Stimulated activated CD4-positive, alpha-beta T cell treated with anti-CD3 and anti-CD28 coated beads, TNF-alpha, amount 100 ng/mL, for 1 hour (primary cell): ENCODE data around the gene ACP3.
"Not testable (repeated sequence)": the region's sequence is repeated elsewhere in the genome, so short reads cannot be mapped to it uniquely, and the experiment has no call there.

Experiments
- DNase-seq, 3 donors: peaks; one replicate each; pipeline ENCODE4 v3.0.0-alpha.2; 2020; ENCODE audit warnings: low read depth in 3 of 3, low spot score in 1 of 3

ACP3 gene, protein sequence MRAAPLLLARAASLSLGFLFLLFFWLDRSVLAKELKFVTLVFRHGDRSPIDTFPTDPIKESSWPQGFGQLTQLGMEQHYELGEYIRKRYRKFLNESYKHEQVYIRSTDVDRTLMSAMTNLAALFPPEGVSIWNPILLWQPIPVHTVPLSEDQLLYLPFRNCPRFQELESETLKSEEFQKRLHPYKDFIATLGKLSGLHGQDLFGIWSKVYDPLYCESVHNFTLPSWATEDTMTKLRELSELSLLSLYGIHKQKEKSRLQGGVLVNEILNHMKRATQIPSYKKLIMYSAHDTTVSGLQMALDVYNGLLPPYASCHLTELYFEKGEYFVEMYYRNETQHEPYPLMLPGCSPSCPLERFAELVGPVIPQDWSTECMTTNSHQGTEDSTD

DNA sequence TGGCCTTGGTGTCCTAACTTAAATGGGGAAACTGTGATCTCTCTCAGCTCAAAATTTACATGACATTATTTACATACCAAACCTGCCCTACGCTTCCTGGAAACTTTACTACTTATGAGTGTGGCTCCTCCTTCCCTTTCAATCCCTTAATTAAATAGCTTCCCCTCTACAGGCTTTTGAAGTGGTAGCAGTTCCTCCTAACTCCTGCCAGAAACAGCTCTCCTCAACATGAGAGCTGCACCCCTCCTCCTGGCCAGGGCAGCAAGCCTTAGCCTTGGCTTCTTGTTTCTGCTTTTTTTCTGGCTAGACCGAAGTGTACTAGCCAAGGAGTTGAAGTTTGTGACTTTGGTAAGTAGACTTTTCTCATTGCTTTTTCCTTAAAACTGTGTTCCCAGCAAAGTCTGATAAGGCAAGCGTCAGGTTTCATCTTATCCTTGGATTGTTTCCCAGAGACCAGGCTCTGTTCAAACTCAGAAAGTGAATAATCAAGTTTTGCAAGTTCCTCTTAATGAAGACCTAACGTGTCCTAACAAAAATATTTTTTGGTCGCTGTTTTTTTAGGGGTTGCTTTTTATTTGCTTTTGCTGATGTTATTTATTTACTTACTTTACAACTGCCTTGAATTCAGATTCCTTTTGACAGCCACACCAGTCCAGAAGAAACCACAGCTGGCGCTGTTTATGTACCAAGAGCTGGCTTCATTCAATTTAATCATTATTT, at the start of gene ACP3:
TSS of gene ACP3 (plus strand) at position 179 of the 720 bp plus-strand sequence. CDS start at position 229, 50 bp downstream.
- no peak for DNase-seq

- no peak for DNase-seq
Measured at GRCh38 chr3:132268956-132269355, 48.3 kb upstream of the ACP3 start.

- DNase-seq, result no peak
Measured at GRCh38 chr3:132273036-132273435, 44.2 kb upstream of the ACP3 start.

GRCh38 chr3:132276228-132276906, 40.8 kb upstream of the ACP3 start:
- no peak for DNase-seq

DNA sequence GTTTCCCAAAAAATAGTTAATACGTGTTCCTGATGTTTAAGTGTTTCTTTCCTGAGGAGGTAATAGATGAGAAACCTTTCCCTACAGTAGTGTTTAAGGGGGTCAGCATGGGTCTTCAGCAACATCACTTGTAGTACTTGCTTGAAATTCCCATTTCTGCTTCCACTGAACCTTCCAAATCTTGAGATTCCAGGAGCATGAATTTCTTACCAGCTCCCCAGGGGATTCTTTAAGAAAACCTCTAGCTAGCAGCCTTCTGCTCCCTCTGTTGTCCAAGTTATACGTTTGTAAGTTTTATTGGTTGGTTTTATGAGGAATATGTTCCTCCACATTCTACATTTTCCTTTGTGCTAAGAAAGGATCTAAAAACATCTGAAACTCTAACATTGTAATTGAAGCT, 38.2 kb upstream of the ACP3 start:
- no peak for DNase-seq

- no peak for DNase-seq
Measured at GRCh38 chr3:132283440-132283839, 33.8 kb upstream of the ACP3 start.

GRCh38 chr3:132283916-132284405, 33.2 kb upstream of the ACP3 start:
- DNase-seq, result no peak

DNA sequence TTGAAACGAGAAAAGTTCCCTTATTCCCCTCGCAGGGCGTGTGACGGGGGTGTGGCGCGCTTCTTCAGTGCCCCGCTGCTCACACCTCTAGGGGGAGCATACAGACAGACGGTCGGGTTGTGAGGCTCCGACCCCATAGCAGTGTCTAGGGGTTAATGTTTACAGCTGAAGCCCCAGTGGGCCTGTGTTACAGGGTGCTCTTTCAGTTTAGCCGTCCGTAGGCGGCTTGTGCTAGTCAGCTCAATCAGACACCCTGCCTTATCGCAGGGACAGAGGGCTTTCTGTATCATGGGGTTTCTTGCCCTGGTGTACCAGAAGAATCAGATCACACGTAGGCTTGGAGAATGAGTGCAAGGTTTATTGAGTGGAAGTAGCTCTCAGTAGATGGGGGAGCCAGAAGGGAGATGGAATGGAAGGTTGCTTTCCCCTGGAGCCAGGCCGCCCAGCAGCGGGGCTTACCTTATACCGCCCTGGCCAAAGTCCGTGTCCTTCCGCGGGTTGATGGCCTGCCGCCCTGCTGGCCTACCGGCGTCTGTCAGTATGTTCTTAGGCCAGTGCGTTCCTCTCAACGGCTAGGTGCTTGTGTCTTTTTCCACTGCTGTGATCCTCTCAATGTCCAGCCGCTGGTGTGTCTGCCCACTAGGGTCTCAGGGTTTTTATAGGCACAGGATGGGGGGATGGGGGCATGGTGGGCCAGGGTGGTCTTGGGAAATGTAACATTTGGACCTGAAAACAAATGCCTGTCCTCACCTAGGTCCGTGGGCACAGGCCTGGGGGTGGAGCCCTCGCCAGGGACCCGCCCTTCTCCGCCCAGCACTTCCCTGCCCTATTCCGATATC, 32.2 kb upstream of the ACP3 start:
- no peak for DNase-seq

DNA sequence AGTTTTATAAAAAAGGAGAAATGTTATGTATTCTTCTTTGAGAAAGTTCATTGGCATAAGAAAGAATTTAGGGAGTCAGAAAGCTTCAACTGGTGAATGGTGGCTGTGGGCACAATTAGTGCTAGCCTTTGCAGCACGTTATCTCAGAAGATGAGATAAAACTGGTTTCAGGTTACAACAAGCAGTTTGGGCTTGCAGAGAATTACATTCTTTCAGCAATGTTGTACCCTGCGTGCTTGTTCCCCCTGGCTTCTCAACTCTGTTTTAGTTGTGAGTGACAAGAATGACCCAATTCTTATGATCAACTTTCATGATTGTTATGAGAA, 31.6 kb upstream of the ACP3 start:
- DNase-seq, result no peak

DNA sequence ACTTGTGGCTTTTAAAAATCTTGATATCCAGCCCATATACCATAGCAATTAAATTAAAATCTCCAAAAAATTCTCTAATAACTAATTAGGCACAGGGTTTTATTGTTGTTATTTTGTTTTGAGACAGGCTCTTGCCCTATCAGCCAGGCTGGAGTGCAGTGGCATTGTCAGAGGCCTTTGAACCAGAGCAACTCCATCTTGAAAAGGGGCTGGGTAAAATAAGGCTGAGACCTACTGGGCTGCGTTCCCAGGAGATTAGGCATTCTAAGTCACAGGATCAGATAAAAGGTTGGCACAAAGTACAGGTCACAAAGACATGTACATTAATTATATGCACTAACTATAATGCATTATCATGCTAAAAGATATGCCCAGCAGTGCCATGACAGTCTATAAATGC, 31.2 kb upstream of the ACP3 start:
- no peak for DNase-seq

GRCh38 chr3:132288357-132288756, 28.9 kb upstream of the ACP3 start:
- DNase-seq, result no peak

DNA sequence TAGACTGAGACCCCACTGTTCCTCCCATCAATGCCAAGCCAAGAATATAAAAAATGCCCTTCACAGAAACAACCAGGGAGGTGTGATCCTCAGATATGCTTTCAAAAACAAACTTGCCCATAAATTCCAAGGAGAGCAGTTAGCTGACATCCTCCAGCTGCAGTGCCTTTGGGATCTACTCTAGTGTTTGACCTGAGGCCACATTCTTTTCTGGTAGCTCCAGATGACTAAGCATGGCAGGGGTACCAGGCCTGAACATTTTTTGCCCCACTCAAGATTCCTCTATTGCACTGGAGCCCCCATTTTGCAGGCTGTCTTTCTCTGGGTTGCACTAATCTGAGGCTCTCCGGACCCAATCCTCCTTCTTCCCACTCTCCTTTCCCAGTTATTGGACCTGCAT, 27.9 kb upstream of the ACP3 start:
- no peak for DNase-seq

DNA sequence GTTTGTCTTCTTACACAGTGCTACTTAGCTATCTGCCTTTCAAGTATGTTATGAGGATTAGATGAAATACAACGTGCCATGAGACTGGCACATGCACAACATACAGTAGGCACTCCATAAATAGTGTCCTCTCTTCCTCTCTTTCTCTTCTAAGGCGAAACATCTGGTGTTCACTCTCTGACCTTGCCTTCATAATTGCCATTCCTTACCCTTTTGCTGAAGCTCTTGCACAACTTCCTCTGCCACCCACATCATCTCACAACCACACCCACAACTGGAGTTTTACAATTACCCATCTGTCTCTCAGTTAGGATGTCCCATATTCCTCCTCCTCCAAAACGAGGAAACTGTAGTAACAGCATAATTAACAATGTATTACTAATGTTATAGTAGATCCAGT, 26.4 kb upstream of the ACP3 start:
- DNase-seq, result no peak

DNA sequence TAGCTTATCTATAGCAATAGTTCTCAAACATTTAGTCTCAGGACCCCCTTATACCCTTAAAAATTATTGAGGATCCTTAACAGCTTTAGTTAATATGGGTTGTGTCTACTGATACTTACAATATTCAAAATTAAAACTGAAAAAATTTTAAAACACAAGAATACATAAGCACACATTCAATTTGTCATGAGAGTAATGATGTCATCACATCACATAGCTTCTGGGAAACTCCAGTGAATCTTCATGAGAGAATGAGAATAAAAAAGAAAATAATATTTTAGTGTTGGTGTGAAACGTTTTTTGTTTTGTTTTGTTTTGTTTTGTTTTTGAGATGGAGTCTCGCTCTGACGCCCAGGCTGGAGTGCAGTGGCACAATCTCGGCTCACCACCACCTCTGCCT, 25.2 kb upstream of the ACP3 start:
- DNase-seq, result no peak

DNA sequence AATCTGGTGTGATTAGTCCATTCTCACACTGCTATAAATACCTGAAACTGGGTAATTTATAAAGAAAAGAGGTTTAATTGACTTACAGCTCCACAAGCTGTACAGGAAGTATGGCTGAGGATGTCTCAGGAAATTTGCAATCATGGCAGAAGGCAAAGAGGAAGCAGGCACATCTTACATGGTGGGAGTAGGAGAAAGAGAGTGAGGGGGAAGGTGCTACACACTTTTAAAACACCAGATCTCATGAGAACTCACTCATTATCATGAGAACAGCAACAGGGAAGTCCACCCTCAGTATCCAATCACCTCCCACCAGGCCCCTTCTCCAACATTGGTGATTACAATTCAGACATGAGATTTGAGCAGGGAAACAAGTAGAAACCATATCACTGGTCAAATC, 24.0 kb upstream of the ACP3 start:
- DNase-seq, result no peak

GRCh38 chr3:132294906-132295305, 22.3 kb upstream of the ACP3 start:
- no peak for DNase-seq

DNA sequence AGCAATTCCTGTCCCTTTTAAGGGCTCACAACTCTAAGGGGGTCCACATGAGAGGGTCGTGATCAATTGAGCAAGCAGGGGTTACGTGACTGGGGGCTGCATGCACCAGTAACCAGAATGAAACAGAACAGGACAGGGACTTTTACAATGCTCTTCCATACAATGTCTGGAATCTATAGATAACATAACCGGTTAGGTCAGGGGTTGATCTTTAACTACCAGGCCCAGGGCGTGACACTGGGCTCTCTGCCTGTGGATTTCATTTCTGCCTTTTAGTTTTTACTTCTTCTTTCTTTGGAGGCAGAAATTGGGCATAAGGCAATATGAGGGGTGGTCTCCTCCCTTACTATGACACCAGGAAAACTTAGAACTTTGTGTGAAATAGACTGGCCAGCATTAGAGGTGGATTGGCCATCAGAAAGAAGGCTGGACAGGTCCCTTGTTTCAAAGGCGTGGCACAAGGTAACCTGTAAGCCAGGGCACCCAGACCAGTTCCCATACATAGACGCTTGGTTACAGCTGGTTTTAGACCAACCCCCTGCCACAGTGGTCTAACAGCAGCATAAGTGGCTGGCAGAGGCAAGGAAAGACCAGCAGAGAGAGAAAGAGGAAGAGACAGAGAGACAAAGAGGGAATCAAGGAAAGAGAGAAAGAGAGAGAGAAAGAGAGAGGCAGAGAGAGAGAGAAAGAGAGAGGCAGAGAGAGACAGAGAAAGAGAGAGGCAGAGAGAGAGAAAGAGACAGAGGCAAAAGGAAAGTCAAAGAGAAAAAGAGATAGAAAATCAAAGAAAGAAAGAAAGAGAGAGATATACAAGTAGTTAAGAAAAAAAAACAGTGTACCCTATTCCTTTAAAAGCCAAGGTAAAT, 13.6 kb upstream of the ACP3 start:
- not testable (repeated sequence) for DNase-seq

DNA sequence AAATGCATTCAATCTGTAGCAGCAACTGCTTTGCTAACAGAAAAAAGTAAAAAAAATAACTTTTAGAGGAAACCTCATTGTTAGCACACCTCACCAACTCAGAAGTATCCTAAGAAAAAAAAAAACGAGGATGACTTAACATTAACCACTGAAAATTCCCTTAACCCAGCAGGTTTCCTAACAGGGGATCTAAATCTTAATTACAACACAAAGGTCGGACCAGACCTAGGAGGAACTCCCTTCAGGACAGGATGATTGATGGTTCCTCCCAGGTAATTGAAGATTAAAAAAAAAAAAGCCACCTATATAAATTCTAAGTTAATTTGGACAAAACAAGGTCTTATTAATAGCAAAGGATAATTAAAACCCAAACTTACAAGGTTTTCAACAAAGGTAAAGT, 12.9 kb upstream of the ACP3 start:
- not testable (repeated sequence) for DNase-seq

DNA sequence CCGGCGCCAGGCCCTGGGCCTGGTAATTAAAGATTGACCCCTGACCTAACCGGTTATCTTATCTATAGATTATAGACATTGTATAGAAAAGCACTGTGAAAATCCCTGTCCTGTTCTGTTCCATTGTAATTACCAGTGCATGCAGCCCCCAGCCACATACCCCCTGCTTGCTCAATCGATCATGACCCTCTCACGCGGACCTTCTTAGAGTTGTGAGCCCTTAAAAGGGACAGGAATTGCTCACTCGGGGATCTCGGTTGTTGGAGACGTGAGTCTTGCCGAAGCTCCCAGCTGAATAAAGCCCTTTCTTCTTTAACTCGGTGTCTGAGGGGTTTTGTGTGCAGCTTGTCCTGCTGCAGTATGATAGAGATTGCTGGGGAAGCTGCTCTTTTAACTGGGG, 7.2 kb upstream of the ACP3 start:
- DNase-seq, result not testable (repeated sequence)

GRCh38 chr3:132311316-132311715, 5.9 kb upstream of the ACP3 start:
- DNase-seq, result no peak
